ENCODE results near the gene ILDR1.

DNA sequence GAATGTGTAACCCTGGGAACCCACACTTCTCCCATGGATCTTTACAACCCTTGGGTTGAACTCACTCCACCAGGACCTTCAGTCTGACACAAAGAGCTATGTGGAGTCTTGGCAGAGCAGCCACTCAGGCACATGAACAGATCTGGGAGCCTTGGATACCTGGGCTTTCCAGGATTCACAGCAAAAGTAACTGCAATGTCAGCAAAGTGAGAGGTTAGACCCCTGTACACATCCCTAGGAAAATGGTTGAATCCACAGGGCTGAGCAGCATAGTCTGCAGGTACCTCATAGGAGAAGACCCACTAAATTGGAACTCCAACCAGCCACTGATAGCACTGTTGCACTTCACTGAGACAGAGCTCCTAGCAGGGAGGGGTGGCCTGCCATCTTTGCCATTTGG, 59.6 kb downstream of the ILDR1 start:
- no peak for TF ChIP-seq CTCF (IDR thresholded peaks at IDR 0.05)
- TF ChIP-seq POLR2A (IDR thresholded peaks at IDR 0.05), result no peak

All from thyroid gland (tissue), 4 donors.